DOHH2 (cell line): ENCODE measurements around the gene UBL3.

Source experiments
- H3F3A ChIP-seq: fragments of 200-600 bp; sonication (generic), shearing (Covaris generic); 2 replicates; pipeline ENCODE4 v1.6.0; 2016; ENCODE audit warnings: antibody characterized with exemption, mild to moderate bottlenecking; ENCODE audit not compliant: control insufficient read depth, insufficient read depth
- H3K27ac ChIP-seq: fragments of 200-600 bp; sonication (generic); 2 replicates; pipeline ENCODE4 v1.5.1; 2014; ENCODE audit warnings: low read depth, mild to moderate bottlenecking, low read length, moderate library complexity
- H3K27me3 ChIP-seq: fragments of 200-600 bp; sonication (generic); 2 replicates; pipeline ENCODE4 v1.6.1; 2014; ENCODE audit warnings: mild to moderate bottlenecking, low read length, mixed read lengths; ENCODE audit not compliant: control insufficient read depth
- H3K36me3 ChIP-seq: fragments of 200-600 bp; sonication (generic); 2 replicates; pipeline ENCODE4 v1.6.1; 2014; ENCODE audit warnings: mild to moderate bottlenecking, low read length, moderate library complexity, mixed read lengths; ENCODE audit not compliant: control insufficient read depth
- H3K4me1 ChIP-seq: fragments of 200-600 bp; sonication (generic); 2 replicates; pipeline ENCODE4 v1.6.1; 2014; ENCODE audit warnings: mild to moderate bottlenecking, low read length, mixed read lengths; ENCODE audit not compliant: control insufficient read depth
- H3K4me2 ChIP-seq: fragments of 200-600 bp; sonication (generic); 2 replicates; pipeline ENCODE4 v1.6.0; 2014; ENCODE audit warnings: mild to moderate bottlenecking, low read length, moderate library complexity
- H3K4me3 ChIP-seq: fragments of 200-600 bp; sonication (generic); 2 replicates; pipeline ENCODE4 v1.5.1; 2014; ENCODE audit warnings: mild to moderate bottlenecking, low read length, mixed read lengths
- H3K79me2 ChIP-seq: fragments of 200-600 bp; sonication (generic); 2 replicates; pipeline ENCODE4 v1.6.1; 2014; ENCODE audit warnings: mild to moderate bottlenecking, low read length, mixed read lengths; ENCODE audit not compliant: control insufficient read depth
- H3K9me2 ChIP-seq: fragments of 200-600 bp; sonication (generic); replicated peaks from 2 replicates; pipeline ENCODE4 v1.6.1; 2014; ENCODE audit warnings: mild to moderate bottlenecking, low read length, mixed read lengths; ENCODE audit not compliant: control insufficient read depth
- H3K9me3 ChIP-seq: fragments of 200-600 bp; sonication (generic); 2 replicates; pipeline ENCODE4 v1.6.1; 2014; ENCODE audit warnings: antibody characterized with exemption, low read length, mixed read lengths; ENCODE audit not compliant: control insufficient read depth, insufficient read depth
- H4K20me1 ChIP-seq: fragments of 200-600 bp; sonication (generic); 2 replicates; pipeline ENCODE4 v1.6.0; 2014; ENCODE audit warnings: low read depth, mild to moderate bottlenecking, antibody characterized with exemption, low read length, moderate library complexity; ENCODE audit not compliant: control insufficient read depth, insufficient read depth
- CTCF ChIP-seq: fragments of 200-600 bp; sonication (generic); IDR thresholded peaks from one replicate; pipeline ENCODE4 v1.5.1; 2014; ENCODE audit warnings: antibody characterized with exemption, mild to moderate bottlenecking, low read depth, low read length; ENCODE audit not compliant: poor library complexity, severe bottlenecking
- EZH2phosphoT487 ChIP-seq: fragments of 200-600 bp; sonication (generic); IDR thresholded peaks from 2 replicates; pipeline ENCODE4 v1.6.1; 2017; ENCODE audit warnings: borderline replicate concordance, mild to moderate bottlenecking, antibody characterized with exemption, low read length, moderate library complexity, mixed read lengths

Gene UBL3

DNA sequence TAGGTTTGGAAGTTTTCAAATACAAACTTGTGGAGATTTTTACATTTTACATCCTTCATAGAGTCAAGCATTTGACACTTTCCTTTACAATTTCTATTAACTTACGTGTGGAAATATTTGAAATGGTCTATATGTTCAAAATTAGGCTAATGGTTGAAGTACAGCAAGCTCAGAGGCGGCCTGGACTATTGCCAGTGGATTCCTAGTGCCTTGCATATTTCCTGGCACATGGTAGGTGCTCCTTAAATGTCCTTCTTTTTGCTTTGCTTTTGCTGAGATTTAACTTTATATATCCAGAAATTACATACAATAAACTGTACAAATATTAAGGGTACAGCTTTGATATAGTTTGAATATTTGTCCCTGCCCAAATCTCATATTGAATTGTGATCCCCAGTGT is 93.9 kb downstream of the UBL3 start:
- Histone ChIP-seq H3K9me3 (peaks cover 8% of the 10 kb centered on the region; the same call in 1 of the 2 replicates), H3F3A (no peaks in the 10 kb centered on the region), H3K4me3 (no peak overlapping the region), H3K36me3 (no peaks in the 10 kb centered on the region), H3K9me2 (no peaks in the 10 kb centered on the region), H3K4me2 (no peak overlapping the region), H3K4me1 (peaks cover 17% of the 10 kb centered on the region), H3K27me3 (peaks cover 3% of the 10 kb centered on the region; the same call in 1 of the 2 replicates), H3K27ac (no peak overlapping the region), H3K79me2 (no peaks in the 10 kb centered on the region), H4K20me1 (no peaks in the 10 kb centered on the region)
- TF ChIP-seq CTCF = no peak
- no peak for TF ChIP-seq EZH2phosphoT487

DNA sequence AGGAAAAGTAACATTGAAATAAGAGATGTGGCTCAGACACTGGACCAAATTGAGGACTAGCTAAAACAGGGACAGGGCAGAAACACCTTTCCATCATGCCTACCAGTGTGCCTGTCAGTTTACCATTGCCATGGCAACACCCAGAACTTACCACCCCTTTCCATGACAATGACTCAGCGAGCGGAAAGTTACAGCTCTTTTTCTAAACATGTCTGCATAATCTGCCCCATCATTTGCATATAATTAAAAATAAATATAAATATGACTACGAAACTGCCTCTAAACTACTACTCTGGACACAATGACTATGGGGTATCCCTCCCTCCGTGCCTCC is 96.0 kb downstream of the UBL3 start:
- no peak overlapping the region for H3K27ac ChIP-seq
- H3K4me2 ChIP-seq = no peak overlapping the region
- H3K9me3 ChIP-seq = peaks cover under 1% of the 10 kb centered on the region; the same call in 1 of the 2 replicates
- H3K27me3 ChIP-seq = peaks cover 3% of the 10 kb centered on the region; the same call in 1 of the 2 replicates
- peaks cover 7% of the 10 kb centered on the region for H3K4me1 ChIP-seq
- H4K20me1 ChIP-seq = no peaks in the 10 kb centered on the region
- no peak overlapping the region for H3K4me3 ChIP-seq
- no peaks in the 10 kb centered on the region for H3K36me3 ChIP-seq
- no peaks in the 10 kb centered on the region for H3K9me2 ChIP-seq
- no peaks in the 10 kb centered on the region for H3K79me2 ChIP-seq
- no peaks in the 10 kb centered on the region for H3F3A ChIP-seq
- TF ChIP-seq EZH2phosphoT487 (no peak), CTCF (no peak)

DNA sequence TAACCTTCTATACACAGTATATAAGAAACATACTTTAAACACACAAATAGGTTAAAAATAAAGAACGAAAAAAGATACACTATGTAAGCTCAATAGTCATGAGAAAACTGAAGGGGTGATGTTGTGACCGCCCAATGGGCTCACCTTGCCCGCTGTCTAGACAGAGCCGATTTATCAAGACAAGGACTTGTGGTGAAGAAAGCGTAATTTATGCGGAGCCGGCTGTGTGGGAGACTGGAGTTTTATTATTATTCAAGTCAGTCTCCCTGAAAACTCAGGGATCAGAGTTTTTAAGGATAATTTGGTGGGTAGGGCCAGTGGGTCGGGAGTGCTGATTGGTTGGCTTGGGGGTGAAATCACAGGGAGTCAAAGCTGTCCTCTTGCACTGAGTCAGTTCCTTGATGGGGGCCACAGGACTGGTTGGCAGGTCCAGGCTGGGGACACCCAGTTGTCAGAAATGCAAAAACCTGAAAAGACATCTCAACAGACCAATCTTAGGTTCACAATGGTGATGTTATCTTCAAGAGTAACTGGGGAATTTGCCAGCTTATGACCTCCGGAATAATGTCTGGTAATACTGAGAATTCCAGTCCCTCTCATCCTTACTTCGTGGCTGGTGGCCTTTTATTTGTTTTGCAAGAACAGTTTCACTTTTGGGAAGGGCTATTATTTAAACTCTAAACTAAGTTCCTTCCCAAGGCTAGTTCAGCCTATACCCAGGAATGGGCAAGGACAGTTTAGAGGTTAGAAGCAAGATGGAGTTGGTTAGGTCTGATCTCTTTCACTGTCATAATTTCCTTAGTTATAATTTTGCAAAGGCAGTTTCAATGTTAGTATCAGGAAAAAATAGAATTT is 96.6 kb downstream of the UBL3 start:
- peaks cover 4% of the 10 kb centered on the region for H3K4me1 ChIP-seq
- H3K36me3 ChIP-seq = no peaks in the 10 kb centered on the region
- no peaks in the 10 kb centered on the region for H3K79me2 ChIP-seq
- no peak overlapping the region for H3K4me2 ChIP-seq
- H3K9me2 ChIP-seq = no peaks in the 10 kb centered on the region
- H3K27ac ChIP-seq = no peak overlapping the region
- no peak overlapping the region for H3K4me3 ChIP-seq
- H3K27me3 ChIP-seq = peaks cover 3% of the 10 kb centered on the region; the same call in 1 of the 2 replicates
- no peaks in the 10 kb centered on the region for H3K9me3 ChIP-seq
- H3F3A ChIP-seq = no peaks in the 10 kb centered on the region
- no peaks in the 10 kb centered on the region for H4K20me1 ChIP-seq
- TF ChIP-seq EZH2phosphoT487 (no peak), CTCF (no peak)
